ENCODE results near the gene SLC9A9.
"Not testable (repeated sequence)": the region's sequence is repeated elsewhere in the genome, so short reads cannot be mapped to it uniquely, and the experiment has no call there.

The SLC9A9 gene

GRCh38 chr3:143535994-143536784 lies 312.1 kb downstream of the SLC9A9 start:
- DNase-seq = no peak

GRCh38 chr3:143533391-143533790 lies 314.9 kb downstream of the SLC9A9 start:
- DNase-seq = no peak

- DNase-seq = no peak
These were observed 316.2 kb downstream of the SLC9A9 start for GRCh38 chr3:143532091-143532490.

- no peak for DNase-seq
These were observed 317.2 kb downstream of the SLC9A9 start for GRCh38 chr3:143531101-143531500.

GRCh38 chr3:143529798-143530197 lies 318.5 kb downstream of the SLC9A9 start:
- no peak for DNase-seq

- no peak for DNase-seq
These were observed 319.2 kb downstream of the SLC9A9 start for GRCh38 chr3:143529018-143529478.

GRCh38 chr3:143526011-143526545 lies 322.2 kb downstream of the SLC9A9 start:
- DNase-seq = no peak

- DNase-seq = no peak
These were observed 322.9 kb downstream of the SLC9A9 start for GRCh38 chr3:143525408-143525807.

- no peak for DNase-seq
These were observed 326.5 kb downstream of the SLC9A9 start for GRCh38 chr3:143521803-143522202.

GRCh38 chr3:143517131-143517530 lies 331.1 kb downstream of the SLC9A9 start:
- not testable (repeated sequence) for DNase-seq

GRCh38 chr3:143514874-143515273 lies 333.4 kb downstream of the SLC9A9 start:
- no peak for DNase-seq

GRCh38 chr3:143514109-143514508 lies 334.2 kb downstream of the SLC9A9 start:
- DNase-seq = no peak

GRCh38 chr3:143511174-143511879 lies 336.9 kb downstream of the SLC9A9 start:
- no peak for DNase-seq

GRCh38 chr3:143510601-143511000 lies 337.7 kb downstream of the SLC9A9 start:
- DNase-seq = no peak

GRCh38 chr3:143507735-143508580 lies 340.3 kb downstream of the SLC9A9 start:
- DNase-seq = no peak

- DNase-seq = no peak
These were observed 342.1 kb downstream of the SLC9A9 start for GRCh38 chr3:143506190-143506589.

GRCh38 chr3:143503325-143503885 lies 344.9 kb downstream of the SLC9A9 start:
- DNase-seq = no peak

- no peak for DNase-seq
These were observed 346.2 kb downstream of the SLC9A9 start for GRCh38 chr3:143502081-143502480.

GRCh38 chr3:143497382-143497781 lies 350.9 kb downstream of the SLC9A9 start:
- no peak for DNase-seq

GRCh38 chr3:143496191-143496590 lies 352.1 kb downstream of the SLC9A9 start:
- DNase-seq = no peak

GRCh38 chr3:143495527-143495926 lies 352.7 kb downstream of the SLC9A9 start:
- DNase-seq = no peak

GRCh38 chr3:143486611-143487010 lies 361.7 kb downstream of the SLC9A9 start:
- DNase-seq = no peak
